ENCODE measurements around the gene ACVR1B. TPM values are rescaled to one million over a fixed set of nuclear protein-coding genes. Genes with fewer than 3 reads are reported as not detected.

Gene ACVR1B
- total and polyA plus RNA-seq, 5 donors, result 14.6 to 19.4 (median 15.9) TPM

DNA sequence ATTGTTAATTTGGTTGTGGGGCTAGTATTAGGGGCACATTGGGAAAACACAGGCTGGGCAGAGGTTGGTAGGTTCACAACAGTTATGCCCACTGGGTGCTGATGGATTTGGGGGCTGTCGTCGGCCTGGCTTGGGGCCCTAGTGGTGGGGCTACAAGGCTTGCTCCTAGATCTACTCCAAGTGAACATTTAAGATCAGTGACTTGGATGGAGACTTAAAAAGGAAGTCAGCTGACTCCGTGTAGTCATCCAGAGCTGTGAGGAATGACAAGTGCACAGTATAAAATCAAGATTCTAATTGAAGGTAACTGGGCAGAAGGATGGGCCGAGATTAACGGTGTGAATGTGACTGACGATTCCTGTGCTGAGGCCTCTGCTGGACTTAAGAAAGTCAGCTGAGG is 86.9 kb downstream of the ACVR1B start:
- intact Hi-C loops (cut with DNase I), result no loop called here
- Histone ChIP-seq H3K4me3 (ENCODE audit: low read length) (peak overlapping the region; percentile 12), H3K27me3 (ENCODE audit: control insufficient read depth, insufficient read depth) (no peaks in the 10 kb centered on the region), H3K4me1 (ENCODE audit: control insufficient read depth, insufficient read depth, low read length) (peaks cover 29% of the 10 kb centered on the region), H3K9me3 (ENCODE audit: control insufficient read depth, low read length) (no peaks in the 10 kb centered on the region), H3K27ac (ENCODE audit: low read length) (peak overlapping the region; percentile 45)
- DNase-seq, result peak in 1 of 3 donors; percentile 25
- WGBS, result 44% methylated on average over 6 of the region's 6 CpGs
- peak in 1 of 2 donors; percentile 10 for ATAC-seq

- no peak for ATAC-seq
- no peaks in the 10 kb centered on the region for H3K9me3 ChIP-seq (ENCODE audit: control insufficient read depth, low read length)
- peak overlapping the region; percentile 19 for H3K27ac ChIP-seq (ENCODE audit: low read length)
- DNase-seq, result no peak
- intact Hi-C loops (cut with DNase I), result no loop called here
- H3K27me3 ChIP-seq (ENCODE audit: control insufficient read depth, insufficient read depth), result no peaks in the 10 kb centered on the region
- 83% methylated on average over 3 of the region's 3 CpGs for WGBS
- H3K4me1 ChIP-seq (ENCODE audit: control insufficient read depth, insufficient read depth, low read length), result peaks cover 41% of the 10 kb centered on the region
- no peak overlapping the region for H3K4me3 ChIP-seq (ENCODE audit: low read length)
Measured at GRCh38 chr12:52041035-52041434, 89.5 kb downstream of the ACVR1B start.

- 53% methylated on average over 6 of the region's 6 CpGs for WGBS
- intact Hi-C loops (cut with DNase I), result no loop called here
- DNase-seq, result peak; percentile 73 to 89 (median 83)
- ATAC-seq, result peak; percentile 0 to 14
- Histone ChIP-seq H3K4me3 (ENCODE audit: low read length) (no peak overlapping the region), H3K27me3 (ENCODE audit: control insufficient read depth, insufficient read depth) (no peaks in the 10 kb centered on the region), H3K27ac (ENCODE audit: low read length) (peak overlapping the region; percentile 61), H3K4me1 (ENCODE audit: control insufficient read depth, insufficient read depth, low read length) (peaks cover 39% of the 10 kb centered on the region), H3K9me3 (ENCODE audit: control insufficient read depth, low read length) (no peaks in the 10 kb centered on the region)
Measured at GRCh38 chr12:52041695-52042123, 90.2 kb downstream of the ACVR1B start.

DNA sequence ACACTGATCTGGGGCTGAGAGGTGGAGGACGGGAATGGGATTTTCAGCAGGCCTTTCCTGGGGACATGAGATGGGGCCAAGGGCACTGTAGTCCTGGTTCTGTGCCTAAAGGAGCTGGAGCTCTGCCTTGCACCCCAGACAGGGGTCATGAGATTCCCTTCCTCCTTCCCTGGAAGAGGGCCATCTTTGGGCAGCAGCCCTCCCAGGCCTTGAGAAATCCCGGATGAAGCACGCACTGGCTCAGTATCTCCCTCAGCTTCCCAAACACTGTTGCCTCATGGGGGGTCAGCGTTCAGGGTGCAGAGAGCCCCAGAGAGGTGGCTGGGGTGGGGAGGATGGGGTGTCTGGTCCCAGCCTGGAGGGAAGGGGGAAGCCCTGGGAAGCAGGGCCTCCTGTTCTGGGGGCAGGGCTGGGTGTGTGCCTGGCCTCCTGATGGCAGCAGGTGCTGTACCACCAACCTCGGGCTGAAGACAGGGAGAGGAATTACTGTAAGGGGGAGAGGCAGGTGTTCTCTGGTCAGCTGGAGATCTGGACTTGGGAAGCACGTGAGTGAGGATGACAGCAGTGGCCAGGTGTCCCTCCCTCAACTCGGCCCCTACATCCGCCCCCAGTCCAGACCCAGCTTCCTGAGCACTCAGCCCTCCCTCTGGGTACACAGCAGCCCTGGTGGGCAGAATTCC is 91.3 kb downstream of the ACVR1B start:
- peaks cover 44% of the 10 kb centered on the region for H3K4me1 ChIP-seq (ENCODE audit: control insufficient read depth, insufficient read depth, low read length)

DNA sequence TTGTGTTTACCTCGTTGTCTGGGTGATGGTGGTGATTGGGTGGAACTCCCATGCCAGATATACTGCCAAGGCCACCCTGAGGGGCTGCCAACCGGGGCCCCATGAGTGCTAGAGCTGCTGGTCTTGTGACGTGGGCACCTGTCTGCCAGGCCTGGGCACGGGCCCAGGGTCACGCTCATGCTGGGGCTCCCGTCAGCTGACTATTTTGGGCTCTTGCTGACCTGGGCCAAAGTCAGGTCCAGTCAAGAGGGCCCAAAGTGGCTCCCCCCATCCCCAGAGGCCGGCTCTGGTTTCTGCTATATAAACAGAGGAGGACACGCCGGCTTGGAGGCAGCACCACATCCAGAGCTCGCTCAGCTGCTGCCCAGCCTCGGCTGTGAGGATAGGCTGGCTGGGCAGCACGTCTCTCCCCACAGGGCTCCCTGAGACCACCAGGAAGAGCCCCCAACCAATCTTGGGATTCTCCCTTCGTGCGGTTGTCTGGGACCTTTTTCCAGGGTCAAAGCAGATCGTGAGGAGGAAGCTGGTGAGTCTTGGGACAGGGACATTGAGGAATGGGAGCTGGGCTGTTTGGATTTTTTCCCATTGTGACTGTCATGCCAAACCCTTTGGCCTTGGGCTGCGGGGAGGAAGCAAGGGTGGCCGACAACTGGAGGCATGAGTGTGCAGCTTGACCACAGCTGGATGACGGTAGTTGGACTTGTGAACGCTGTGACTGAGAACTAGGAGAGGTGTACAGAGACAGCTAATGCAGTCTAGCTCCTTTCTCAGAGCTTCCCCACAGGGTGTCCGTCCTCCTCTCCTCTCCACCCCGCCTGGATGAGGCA is 92.1 kb downstream of the ACVR1B start:
- 38% methylated on average over 21 of the region's 21 CpGs for WGBS
- Histone ChIP-seq H3K4me3 (ENCODE audit: low read length) (peak overlapping the region; percentile 41), H3K27ac (ENCODE audit: low read length) (peak overlapping the region; percentile 99), H3K4me1 (ENCODE audit: control insufficient read depth, insufficient read depth, low read length) (peaks cover 42% of the 10 kb centered on the region), H3K9me3 (ENCODE audit: control insufficient read depth, low read length) (no peaks in the 10 kb centered on the region), H3K27me3 (ENCODE audit: control insufficient read depth, insufficient read depth) (no peaks in the 10 kb centered on the region)
- DNase-seq, result peak; percentile 79 to 90 (median 87)
- intact Hi-C loops (cut with DNase I), result no loop called here
- ATAC-seq, result peak; percentile 24 to 58

More for the DNA sequence above, 91.3 kb downstream of the ACVR1B start:
- DNase-seq (peak in 2 of 3 donors; percentile 53 to 58), ATAC-seq (no peak)
- intact Hi-C loops (cut with DNase I), result no loop called here
- no peaks in the 10 kb centered on the region for H3K27me3 ChIP-seq (ENCODE audit: control insufficient read depth, insufficient read depth)
- WGBS, result 55% methylated on average over 8 of the region's 8 CpGs
- H3K9me3 ChIP-seq (ENCODE audit: control insufficient read depth, low read length), result no peaks in the 10 kb centered on the region
- H3K4me3 ChIP-seq (ENCODE audit: low read length), result no peak overlapping the region
- peak overlapping the region; percentile 61 for H3K27ac ChIP-seq (ENCODE audit: low read length)

DNA sequence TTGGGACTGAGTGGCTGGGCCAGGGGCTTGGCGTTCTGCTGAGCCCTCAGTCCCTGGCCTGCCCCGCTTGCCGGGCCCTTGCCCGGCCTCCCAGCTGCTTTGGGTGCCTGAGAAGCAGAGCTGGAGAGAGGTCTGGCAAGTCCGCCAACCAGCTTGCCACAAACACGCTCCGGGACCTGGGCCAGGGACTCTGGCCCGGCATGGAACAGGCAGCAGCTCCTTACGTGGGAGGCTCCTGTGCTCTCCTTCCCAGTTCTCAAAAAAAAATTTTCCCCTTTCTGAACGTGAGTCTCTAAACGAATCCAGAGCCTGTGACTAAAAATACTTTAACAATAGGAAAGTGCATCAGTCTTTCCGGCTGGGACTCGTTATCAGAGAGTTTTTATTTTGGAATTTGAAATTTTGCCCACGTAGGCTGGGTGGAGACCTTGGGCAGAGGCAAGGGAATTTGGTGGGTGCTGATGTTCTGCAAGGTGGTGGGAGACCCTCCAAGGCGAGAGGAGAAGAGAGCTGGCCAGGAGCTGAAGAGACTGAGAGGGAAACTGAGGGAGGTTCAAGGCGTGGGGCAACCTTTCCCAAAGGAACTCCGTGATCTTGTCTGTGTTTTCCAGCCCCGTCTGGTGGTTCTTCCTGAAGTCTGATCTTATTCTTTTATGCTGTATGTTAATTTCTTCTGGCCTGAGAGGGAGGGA is 92.9 kb downstream of the ACVR1B start:
- Histone ChIP-seq H3K9me3 (ENCODE audit: control insufficient read depth, low read length) (no peaks in the 10 kb centered on the region), H3K4me3 (ENCODE audit: low read length) (peak overlapping the region; percentile 41), H3K27me3 (ENCODE audit: control insufficient read depth, insufficient read depth) (no peaks in the 10 kb centered on the region), H3K4me1 (ENCODE audit: control insufficient read depth, insufficient read depth, low read length) (peaks cover 40% of the 10 kb centered on the region), H3K27ac (ENCODE audit: low read length) (peak overlapping the region; percentile 99)
- WGBS, result 22% methylated on average over 18 of the region's 18 CpGs
- ATAC-seq (peak; percentile 62 to 72), DNase-seq (peak; percentile 91 to 97 (median 95))
- intact Hi-C loops (cut with DNase I), result no loop called here

DNA sequence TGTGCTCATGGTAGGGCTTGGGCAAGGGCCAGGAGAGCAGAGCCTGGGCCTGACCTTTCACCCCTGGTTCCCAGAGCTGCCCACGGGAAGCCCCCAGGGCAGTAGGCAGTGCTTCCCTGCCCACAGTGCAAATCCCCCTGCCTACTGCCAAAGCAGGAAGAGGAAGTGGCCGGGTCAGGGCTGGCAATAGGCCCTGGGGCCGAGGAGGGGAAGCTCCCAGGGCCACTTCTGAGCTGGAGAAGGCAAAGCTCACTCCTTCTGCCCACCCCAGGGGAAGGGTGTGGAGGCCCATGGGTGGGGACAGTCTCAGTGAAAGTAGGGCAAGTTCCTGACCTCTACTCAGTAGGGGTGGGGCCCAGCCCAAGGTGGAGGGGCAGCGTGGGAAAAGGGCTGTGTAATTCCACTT is 94.3 kb downstream of the ACVR1B start:
- no peaks in the 10 kb centered on the region for H3K27me3 ChIP-seq (ENCODE audit: control insufficient read depth, insufficient read depth)
- H3K27ac ChIP-seq (ENCODE audit: low read length), result peak overlapping the region; percentile 99
- peaks cover 39% of the 10 kb centered on the region for H3K4me1 ChIP-seq (ENCODE audit: control insufficient read depth, insufficient read depth, low read length)
- ATAC-seq (peak; percentile 8 to 60), DNase-seq (peak; percentile 76 to 90 (median 87))
- no peak overlapping the region for H3K4me3 ChIP-seq (ENCODE audit: low read length)
- no peaks in the 10 kb centered on the region for H3K9me3 ChIP-seq (ENCODE audit: control insufficient read depth, low read length)
- 25% methylated on average over 4 of the region's 4 CpGs for WGBS
- intact Hi-C loops (cut with DNase I), result no loop called here

Other genes with a start within 250 kb of the ACVR1B start
- gene FIGNL2, start 103.0 kb upstream of the ACVR1B start, total RNA-seq, result under 1 TPM; 0.25 to 0.39 (median 0.28) TPM
- gene FIGNL2, start 103.0 kb upstream of the ACVR1B start, polyA plus RNA-seq, result 0.18 TPM
- not detected for gene ANKRD33, start 63.6 kb upstream of the ACVR1B start, total RNA-seq
- gene ANKRD33, start 63.6 kb upstream of the ACVR1B start, polyA plus RNA-seq, result not detected
- 10 to 100 TPM; 19.8 to 38.8 (median 28.7) TPM for gene ACVRL1, start 44.2 kb upstream of the ACVR1B start, total RNA-seq
- gene ACVRL1, start 44.2 kb upstream of the ACVR1B start, polyA plus RNA-seq, result 18.7 TPM
- 10 to 100 TPM; 20.8 to 39.3 (median 30.0) TPM for gene TAMALIN, start 55.2 kb downstream of the ACVR1B start, total RNA-seq
- gene TAMALIN, start 55.2 kb downstream of the ACVR1B start, polyA plus RNA-seq, result 30.3 TPM
- 100 to 1,000 TPM in 2 of 4 donors, 10 to 100 TPM in 2; 50.2 to 238 (median 85.2) TPM for gene NR4A1, start 99.7 kb downstream of the ACVR1B start, total RNA-seq
- gene NR4A1, start 99.7 kb downstream of the ACVR1B start, polyA plus RNA-seq, result 417 TPM
- gene ATG101, start 118.3 kb downstream of the ACVR1B start, total RNA-seq, result 10 to 100 TPM; 24.8 to 30.2 (median 26.9) TPM
- gene ATG101, start 118.3 kb downstream of the ACVR1B start, polyA plus RNA-seq, result 33.0 TPM
- under 1 TPM in 3 of 4 donors, not detected in 1; 0.31 to 0.95 (median 0.44) TPM for gene SMIM41, start 128.0 kb downstream of the ACVR1B start, total RNA-seq
- 0.61 TPM for gene SMIM41, start 128.0 kb downstream of the ACVR1B start, polyA plus RNA-seq
- under 1 TPM in 1 of 4 donors, not detected in 3; 0.06 TPM for gene KRT80, start 240.3 kb downstream of the ACVR1B start, total RNA-seq
- 0.05 TPM for gene KRT80, start 240.3 kb downstream of the ACVR1B start, polyA plus RNA-seq